Measurements from ENCODE around the gene KCNK2.

KCNK2 gene

DNA sequence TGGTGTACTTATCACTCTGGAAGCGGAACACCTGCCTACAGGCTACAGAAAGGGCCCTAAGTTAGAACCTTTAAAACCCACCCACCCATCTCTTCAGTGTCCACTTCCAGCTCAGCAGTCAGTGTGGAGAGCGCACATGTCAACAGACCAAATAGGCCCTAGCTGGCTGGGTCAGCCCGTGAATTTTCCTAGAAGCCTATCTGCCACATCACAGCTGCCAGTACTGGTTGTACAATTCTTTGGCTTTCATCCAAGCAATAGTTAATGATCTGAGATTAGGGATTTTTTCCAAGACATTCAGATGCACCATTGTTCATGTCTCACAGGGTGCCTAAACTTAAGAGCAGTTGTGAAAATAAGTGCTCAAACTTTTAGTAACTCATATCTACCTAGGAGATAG lies 197.1 kb downstream of the KCNK2 start:
- Histone ChIP-seq H3K9ac (ENCODE audit: low read depth, low read length) (no peak overlapping the region), H3K27me3 (ENCODE audit: control insufficient read depth, insufficient read depth, low read length) (no peaks in the 10 kb centered on the region), H3K36me3 (ENCODE audit: control insufficient read depth, insufficient read depth, low read length) (no peaks in the 10 kb centered on the region), H3K4me3 (ENCODE audit: low read depth, low read length) (no peak overlapping the region), H3K27ac (ENCODE audit: low read depth, low read length) (no peak overlapping the region), H3K4me1 (ENCODE audit: control insufficient read depth, insufficient read depth, low read length) (peaks cover 5% of the 10 kb centered on the region), H3K9me3 (ENCODE audit: control insufficient read depth, insufficient read depth, low read length) (no peaks in the 10 kb centered on the region)

DNA sequence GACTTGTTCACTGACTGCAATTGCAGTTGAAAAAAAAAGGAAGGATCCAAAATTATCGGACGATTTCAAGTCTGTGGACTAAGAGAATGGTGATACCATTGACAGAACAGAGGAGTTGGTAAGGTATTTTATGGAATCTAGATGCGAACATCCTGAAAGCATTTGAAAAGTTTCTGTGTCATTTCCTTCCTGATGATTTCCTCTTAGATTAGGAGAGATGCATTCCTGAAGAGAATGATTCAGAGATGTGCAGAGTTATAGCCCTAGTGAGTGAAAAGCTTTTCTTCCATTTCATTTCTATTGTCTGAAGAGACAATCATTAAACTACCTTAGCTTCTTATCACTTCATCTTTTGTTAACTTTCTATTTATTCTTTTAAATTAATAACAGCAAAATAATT lies 200.0 kb downstream of the KCNK2 start:
- Histone ChIP-seq H3K4me3 (ENCODE audit: low read depth, low read length) (no peak overlapping the region), H3K4me1 (ENCODE audit: control insufficient read depth, insufficient read depth, low read length) (no peaks in the 10 kb centered on the region), H3K36me3 (ENCODE audit: control insufficient read depth, insufficient read depth, low read length) (no peaks in the 10 kb centered on the region), H3K9ac (ENCODE audit: low read depth, low read length) (no peak overlapping the region), H3K27ac (ENCODE audit: low read depth, low read length) (no peak overlapping the region), H3K9me3 (ENCODE audit: control insufficient read depth, insufficient read depth, low read length) (no peaks in the 10 kb centered on the region), H3K27me3 (ENCODE audit: control insufficient read depth, insufficient read depth, low read length) (no peaks in the 10 kb centered on the region)

DNA sequence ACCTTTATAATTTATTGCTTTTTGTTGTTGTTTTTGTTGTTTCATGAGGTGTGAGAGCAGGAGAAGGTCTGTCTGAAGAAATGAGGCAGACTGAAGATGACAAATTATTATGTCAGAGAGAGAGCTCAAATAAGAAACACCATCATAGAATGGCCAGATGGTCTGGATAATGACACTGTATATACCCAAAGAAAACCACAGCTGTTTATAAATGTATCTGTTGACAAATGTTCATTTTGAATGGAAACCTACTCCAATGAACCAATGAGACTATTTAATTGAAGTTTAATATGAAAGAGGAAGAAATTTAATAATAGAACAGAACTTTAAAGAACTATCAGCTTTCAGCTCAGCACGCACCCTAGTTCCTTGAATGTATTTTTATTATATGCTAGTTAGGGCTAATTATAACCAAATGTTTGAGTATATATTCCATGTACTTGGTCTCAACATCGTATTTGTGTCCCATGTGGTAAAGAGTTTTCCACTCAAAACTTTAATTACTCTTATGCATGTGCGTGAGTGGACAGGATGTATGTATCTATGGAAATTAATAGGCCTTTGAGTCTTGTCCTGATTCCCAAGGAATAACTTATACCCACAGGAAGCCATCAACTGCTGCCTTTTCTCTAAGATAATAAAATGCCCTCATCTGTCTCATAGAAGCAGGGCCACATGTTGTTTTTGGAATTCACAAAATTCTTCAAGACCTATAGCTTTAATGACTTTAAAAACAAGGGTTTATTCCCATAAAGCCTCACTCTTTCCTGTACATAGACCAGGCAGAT lies 202.7 kb downstream of the KCNK2 start:
- Histone ChIP-seq H3K27ac (ENCODE audit: low read depth, low read length) (no peak overlapping the region), H3K36me3 (ENCODE audit: control insufficient read depth, insufficient read depth, low read length) (no peaks in the 10 kb centered on the region), H3K4me3 (ENCODE audit: low read depth, low read length) (no peak overlapping the region), H3K9ac (ENCODE audit: low read depth, low read length) (no peak overlapping the region), H3K4me1 (ENCODE audit: control insufficient read depth, insufficient read depth, low read length) (no peaks in the 10 kb centered on the region), H3K9me3 (ENCODE audit: control insufficient read depth, insufficient read depth, low read length) (no peaks in the 10 kb centered on the region), H3K27me3 (ENCODE audit: control insufficient read depth, insufficient read depth, low read length) (no peaks in the 10 kb centered on the region)

Measured in HUES48 (cell line).